Parathyroid adenoma (tissue), 2 donors: ENCODE measurements around the gene TMPRSS13.

ENCODE experiments used
- H2AFZ ChIP-seq: fragments of 300-600 bp; sonication (generic); one replicate; pipeline ENCODE4 v1.7.0; 2017; ENCODE audit warnings: antibody characterized with exemption, mild to moderate bottlenecking
- H3K27ac ChIP-seq: fragments of 300-600 bp; sonication (generic); one replicate; pipeline ENCODE4 v1.7.0; 2017
- H3K27me3 ChIP-seq: fragments of 300-600 bp; sonication (generic); one replicate; pipeline ENCODE4 v1.7.0; 2017; ENCODE audit warnings: low read length; ENCODE audit not compliant: control insufficient read depth, insufficient read depth
- H3K36me3 ChIP-seq: fragments of 300-600 bp; sonication (generic); one replicate; pipeline ENCODE4 v1.7.0; 2017; ENCODE audit warnings: low read length; ENCODE audit not compliant: control insufficient read depth, insufficient read depth
- H3K4me1 ChIP-seq: fragments of 300-600 bp; sonication (generic); one replicate; pipeline ENCODE4 v1.7.0; 2017; ENCODE audit warnings: control low read depth
- H3K4me2 ChIP-seq: fragments of 300-600 bp; sonication (generic); one replicate; pipeline ENCODE4 v1.7.0; 2017; ENCODE audit warnings: low read length
- H3K4me3 ChIP-seq: fragments of 300-600 bp; sonication (generic); one replicate; pipeline ENCODE4 v1.7.0; 2017; ENCODE audit warnings: low read depth, low read length
- H3K79me2 ChIP-seq: fragments of 300-600 bp; sonication (generic); one replicate; pipeline ENCODE4 v1.7.0; 2017; ENCODE audit warnings: control low read depth
- H3K9ac ChIP-seq: fragments of 300-600 bp; sonication (generic); one replicate; pipeline ENCODE4 v1.7.0; 2017; ENCODE audit warnings: mild to moderate bottlenecking
- H3K9me3 ChIP-seq: fragments of 300-600 bp; sonication (generic); one replicate; pipeline ENCODE4 v1.7.0; 2017; ENCODE audit warnings: low read length; ENCODE audit not compliant: control insufficient read depth
- CTCF ChIP-seq: fragments of 300-600 bp; sonication (generic); IDR thresholded peaks from one replicate; pipeline ENCODE4 v1.7.0; 2017; ENCODE audit warnings: antibody characterized with exemption, mild to moderate bottlenecking
- donor health status: primary hyperparathyroidism.

TMPRSS13 gene

DNA sequence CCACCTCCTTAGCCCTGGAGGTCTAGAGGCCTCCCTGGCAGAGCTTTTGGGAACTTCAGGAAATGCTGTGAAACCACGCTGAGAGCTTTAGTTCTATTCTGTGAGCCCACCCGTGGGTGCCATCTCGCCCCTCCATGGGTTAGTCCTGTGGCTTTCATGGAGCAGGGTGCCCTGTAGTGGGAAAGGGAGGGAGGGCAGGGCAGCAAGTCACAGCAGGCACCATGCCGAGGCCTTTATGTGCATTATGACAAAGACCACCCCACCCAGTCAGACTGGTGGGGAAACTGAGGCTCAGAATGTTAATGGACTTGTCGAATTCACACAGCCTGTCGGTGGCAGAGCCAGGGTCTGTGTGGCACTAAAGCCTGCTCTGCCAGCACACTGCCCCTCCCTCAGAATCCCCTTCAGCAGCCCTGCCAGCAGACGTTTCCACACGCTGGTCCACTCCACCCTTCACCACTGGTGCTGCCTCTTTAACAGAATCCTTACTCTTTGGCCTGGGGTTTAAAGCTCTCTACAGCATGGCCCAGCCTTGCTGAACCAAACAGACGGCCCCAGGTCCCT, 13.4 kb downstream of the TMPRSS13 start:
- Histone ChIP-seq H3K27ac (no peak overlapping the region), H2AFZ (no peak overlapping the region), H3K4me3 (no peak overlapping the region), H3K27me3 (no peaks in the 10 kb centered on the region), H3K36me3 (no peaks in the 10 kb centered on the region), H3K9ac (no peak overlapping the region), H3K79me2 (no peaks in the 10 kb centered on the region), H3K4me2 (no peak overlapping the region), H3K4me1 (no peaks in the 10 kb centered on the region), H3K9me3 (no peaks in the 10 kb centered on the region)
- TF ChIP-seq CTCF, result no peak

GRCh38 chr11:117914991-117915618, 14.1 kb downstream of the TMPRSS13 start:
- Histone ChIP-seq H3K4me3 (no peak overlapping the region), H3K27me3 (no peaks in the 10 kb centered on the region), H3K9me3 (no peaks in the 10 kb centered on the region), H3K27ac (no peak overlapping the region), H3K4me1 (no peaks in the 10 kb centered on the region), H3K9ac (no peak overlapping the region), H2AFZ (no peak overlapping the region), H3K79me2 (no peaks in the 10 kb centered on the region), H3K4me2 (no peak overlapping the region), H3K36me3 (no peaks in the 10 kb centered on the region)
- TF ChIP-seq CTCF, result no peak

GRCh38 chr11:117914398-117914761, 14.8 kb downstream of the TMPRSS13 start:
- Histone ChIP-seq H3K27ac (no peak overlapping the region), H3K4me1 (no peaks in the 10 kb centered on the region), H3K9ac (no peak overlapping the region), H2AFZ (no peak overlapping the region), H3K36me3 (no peaks in the 10 kb centered on the region), H3K27me3 (no peaks in the 10 kb centered on the region), H3K4me3 (no peak overlapping the region), H3K9me3 (no peaks in the 10 kb centered on the region), H3K4me2 (no peak overlapping the region), H3K79me2 (no peaks in the 10 kb centered on the region)
- TF ChIP-seq CTCF, result no peak

DNA sequence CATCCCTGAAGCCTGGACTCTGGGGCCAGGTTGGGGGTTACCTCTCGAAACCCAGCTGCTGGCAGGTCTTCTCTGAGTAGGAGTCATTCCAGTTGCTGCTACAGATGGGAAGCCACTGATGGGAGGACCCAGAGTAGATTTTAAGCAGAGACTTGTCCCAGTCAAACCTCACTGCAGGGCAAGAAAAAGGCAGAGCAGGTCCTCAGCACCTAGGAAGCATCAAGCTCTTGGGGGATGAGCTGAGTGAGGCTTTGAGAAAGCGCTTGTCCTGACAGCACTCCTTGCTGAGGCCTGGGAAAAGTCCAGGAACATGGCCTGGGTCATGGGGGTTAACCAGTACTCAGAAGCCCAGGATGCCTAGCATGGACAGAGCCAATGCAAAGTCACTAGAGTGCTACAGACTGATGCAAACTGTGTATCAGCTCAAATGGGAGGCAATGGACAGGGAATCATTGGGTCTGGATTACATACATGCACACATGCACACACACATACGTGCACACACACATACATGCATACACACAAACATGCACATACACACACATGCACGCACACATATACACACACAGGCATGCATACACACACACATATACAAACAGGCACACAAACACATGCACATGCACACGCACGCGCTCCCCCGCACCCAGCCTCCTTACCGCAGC, 15.3 kb downstream of the TMPRSS13 start:
- no peak overlapping the region for H3K27ac ChIP-seq
- TF ChIP-seq CTCF, result no peak
- no peaks in the 10 kb centered on the region for H3K4me1 ChIP-seq
- H3K4me3 ChIP-seq, result no peak overlapping the region
- H3K27me3 ChIP-seq, result no peaks in the 10 kb centered on the region
- no peak overlapping the region for H3K9ac ChIP-seq
- no peak overlapping the region for H3K4me2 ChIP-seq
- no peaks in the 10 kb centered on the region for H3K9me3 ChIP-seq
- no peaks in the 10 kb centered on the region for H3K79me2 ChIP-seq
- no peaks in the 10 kb centered on the region for H3K36me3 ChIP-seq
- H2AFZ ChIP-seq, result no peak overlapping the region
